HepG2 (cell line): Measurements from ENCODE around the gene GLCE. TPM values are rescaled to one million over a fixed set of nuclear protein-coding genes. Genes with fewer than 3 reads are reported as not detected.

Source experiments
- AGO1 ChIP-seq: fragments of 200-400 bp; formaldehyde crosslinking; IDR thresholded peaks from 2 replicates; pipeline ENCODE4 v1.6.1; 2017; ENCODE audit warnings: mild to moderate bottlenecking, low read depth, low read length, moderate library complexity; ENCODE audit not compliant: poor library complexity, severe bottlenecking
- GZF1 ChIP-seq: sonication (generic); formaldehyde crosslinking; IDR thresholded peaks from 2 replicates; pipeline ENCODE4 v1.5.1; 2020; ENCODE audit warnings: mild to moderate bottlenecking, missing genetic modification reagents
- HOMEZ ChIP-seq: IDR thresholded peaks from 2 replicates; pipeline ENCODE4 v1.6.1; 2016; ENCODE audit warnings: low read depth
- KAT2B ChIP-seq: fragments of 150-350 bp; IDR thresholded peaks from 2 replicates; pipeline ENCODE4 v1.6.1; 2014; ENCODE audit warnings: low read depth, low read length, borderline replicate concordance
- KDM3A ChIP-seq: IDR thresholded peaks from 2 replicates; pipeline ENCODE4 v1.6.1; 2018; ENCODE audit warnings: low read depth, missing compliant biosample characterization
- KLF15 ChIP-seq: sonication (generic); formaldehyde crosslinking; IDR thresholded peaks from 2 replicates; pipeline ENCODE4 v1.8.1; 2023; ENCODE audit warnings: borderline replicate concordance, mild to moderate bottlenecking, inconsistent platforms, missing genetic modification reagents, mixed read lengths
- MTA3 ChIP-seq: sonication (generic); formaldehyde crosslinking; IDR thresholded peaks from 2 replicates; pipeline ENCODE4 v1.4.0; 2020; ENCODE audit warnings: missing genetic modification reagents
- PHB2 ChIP-seq: fragments of 450-650 bp; IDR thresholded peaks from 2 replicates; pipeline ENCODE4 v1.6.1; 2018; ENCODE audit not compliant: partially characterized antibody
- POLR2A ChIP-seq, 2 experiments: IDR thresholded peaks; 2 replicates each; pipeline ENCODE4 v1.6.1; 2011; ENCODE audit warnings: low read depth in 2 of 2, low read length in 2 of 2, mild to moderate bottlenecking in 1 of 2, moderate library complexity in 1 of 2; ENCODE audit not compliant: insufficient read depth in 1 of 2
- STAT5B ChIP-seq: sonication (generic); formaldehyde crosslinking; IDR thresholded peaks from 2 replicates; pipeline ENCODE4 v1.4.0; 2020; ENCODE audit warnings: missing genetic modification reagents
- SYNCRIP ChIP-seq: fragments of 200-400 bp; formaldehyde crosslinking; IDR thresholded peaks from 2 replicates; pipeline ENCODE4 v1.6.1; 2018; ENCODE audit warnings: mild to moderate bottlenecking, low read depth, low read length; ENCODE audit not compliant: insufficient read depth
- TFDP2 ChIP-seq: sonication (generic); formaldehyde crosslinking; IDR thresholded peaks from 2 replicates; pipeline ENCODE4 v1.4.0; 2020; ENCODE audit warnings: missing genetic modification reagents
- TMF1 ChIP-seq: sonication (generic); formaldehyde crosslinking; IDR thresholded peaks from 2 replicates; pipeline ENCODE4 v1.8.1; 2022; ENCODE audit warnings: low read depth, missing genetic modification reagents
- TRIM24 ChIP-seq: sonication (generic); formaldehyde crosslinking; IDR thresholded peaks from 2 replicates; pipeline ENCODE4 v1.8.0; 2022; ENCODE audit warnings: mild to moderate bottlenecking, missing genetic modification reagents
- ZMAT5 ChIP-seq: sonication (generic); formaldehyde crosslinking; IDR thresholded peaks from 2 replicates; pipeline ENCODE4 v1.5.0; 2020; ENCODE audit warnings: mild to moderate bottlenecking, low read depth, missing genetic modification reagents, borderline replicate concordance
- ZNF326 ChIP-seq: sonication (generic); formaldehyde crosslinking; IDR thresholded peaks from 2 replicates; pipeline ENCODE4 v1.4.0; 2020; ENCODE audit warnings: missing genetic modification reagents, borderline replicate concordance
- ZNF333 ChIP-seq: sonication (generic); formaldehyde crosslinking; IDR thresholded peaks from 2 replicates; pipeline ENCODE4 v1.4.0; 2020; ENCODE audit warnings: mild to moderate bottlenecking, missing genetic modification reagents, borderline replicate concordance
- ZNF34 ChIP-seq: sonication (generic); formaldehyde crosslinking; IDR thresholded peaks from 2 replicates; pipeline ENCODE4 v1.4.0; 2020; ENCODE audit warnings: mild to moderate bottlenecking, missing genetic modification reagents, borderline replicate concordance
- ZNF451 ChIP-seq: sonication (generic); formaldehyde crosslinking; IDR thresholded peaks from 2 replicates; pipeline ENCODE4 v1.5.0; 2020; ENCODE audit warnings: mild to moderate bottlenecking, missing genetic modification reagents
- ZNF580 ChIP-seq: IDR thresholded peaks from 2 replicates; pipeline ENCODE4 v1.6.1; 2016; ENCODE audit warnings: low read depth, borderline replicate concordance
- ZNF644 ChIP-seq: IDR thresholded peaks from 2 replicates; pipeline ENCODE4 v1.6.1; 2016; ENCODE audit warnings: low read depth
- ZNF749 ChIP-seq: sonication (generic); formaldehyde crosslinking; IDR thresholded peaks from 2 replicates; pipeline ENCODE4 v1.8.0; 2022; ENCODE audit warnings: mild to moderate bottlenecking, missing genetic modification reagents, moderate library complexity, borderline replicate concordance
- polyA plus RNA-seq, 8 experiments: library from polyadenylated mRNA; depleted of rRNA in 3 of 8; stranded (reverse) in 7 of 8; unstranded in 1 of 8; fragments of >200 nt; fragmentation: Illumina TruSeq in 4 of 8; extraction: Trizol in 4 of 8; gene quantifications; 2 replicates each; pipeline versions ENCODE4 v1.2.1 to v1.2.3, GENCODE V29; 2011 to 2016; ENCODE audit warnings: low read depth in 4 of 8, missing spikeins in 1 of 8, mixed read lengths in 1 of 8; ENCODE audit not compliant: insufficient read depth in 1 of 8
- total RNA-seq, 5 experiments: library from RNA; depleted of rRNA; stranded (reverse); fragments of >200 nt; fragmentation: Illumina TruSeq; extraction: Trizol; gene quantifications; 2 replicates each; pipeline ENCODE4 v1.2.3, GENCODE V29; 2016; ENCODE audit warnings: low read depth in 1 of 5
- TF ChIP-seq, protein P1 (sequence below): sonication (generic); formaldehyde crosslinking; IDR thresholded peaks from 2 replicates; pipeline ENCODE4 v1.9.0; 2021; ENCODE audit warnings: missing genetic modification reagents, borderline replicate concordance
- TF ChIP-seq, protein P2 (sequence below): IDR thresholded peaks from 2 replicates; pipeline ENCODE4 v1.6.1; 2016; ENCODE audit warnings: low read depth, control low read depth

The GLCE gene
- total and polyA plus RNA-seq, 2 of the 13 experiments (the other 11 are each of a cell fraction or from before 2014, with no cell fraction given): 12.9 to 23.4 TPM

DNA sequence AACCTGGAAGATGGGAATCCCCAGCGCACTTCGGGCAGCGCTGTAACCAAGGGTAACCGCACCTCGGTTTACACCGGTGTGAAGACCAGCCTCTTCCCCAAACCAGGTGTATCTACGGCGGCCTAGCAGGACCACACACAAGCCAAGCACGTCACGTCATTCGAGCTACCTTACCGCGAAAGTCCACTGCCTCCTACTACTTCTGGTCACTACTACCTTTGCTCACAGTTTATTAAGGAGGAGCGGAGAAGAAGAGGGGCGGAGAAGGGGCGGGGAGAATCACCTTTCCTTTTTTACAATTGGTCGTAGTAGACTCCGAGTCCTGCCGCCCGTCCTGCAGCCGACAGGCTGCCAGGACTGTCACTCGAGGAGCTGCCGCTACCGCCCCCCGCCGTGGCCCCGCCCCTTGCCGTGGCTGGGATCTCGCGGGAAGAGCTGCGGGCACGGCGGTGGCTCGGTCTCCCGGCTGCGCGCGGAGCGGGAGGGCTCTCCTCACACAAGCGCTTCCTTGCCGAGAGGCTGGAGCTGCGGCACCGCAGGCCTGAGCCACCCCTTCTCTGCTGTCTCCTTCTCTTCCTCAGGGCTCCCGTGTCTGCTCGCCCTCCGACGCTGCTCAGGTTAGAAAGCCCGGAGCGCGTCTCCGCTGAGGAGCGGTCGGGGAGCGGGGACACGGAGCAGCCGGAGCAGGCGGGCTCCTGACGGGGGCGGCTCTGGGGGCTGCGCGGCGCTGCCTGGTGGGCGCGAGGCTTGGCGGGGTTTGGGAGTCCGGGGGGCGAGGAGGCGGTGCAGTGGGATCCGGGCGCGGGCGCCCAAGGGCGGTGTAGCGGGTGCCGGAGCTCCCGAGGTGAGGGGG is at the start of gene GLCE (continued):
- no peak; the same call in 1 of the 2 replicates for TF ChIP-seq KDM3A
- TF ChIP-seq, protein P1, sequence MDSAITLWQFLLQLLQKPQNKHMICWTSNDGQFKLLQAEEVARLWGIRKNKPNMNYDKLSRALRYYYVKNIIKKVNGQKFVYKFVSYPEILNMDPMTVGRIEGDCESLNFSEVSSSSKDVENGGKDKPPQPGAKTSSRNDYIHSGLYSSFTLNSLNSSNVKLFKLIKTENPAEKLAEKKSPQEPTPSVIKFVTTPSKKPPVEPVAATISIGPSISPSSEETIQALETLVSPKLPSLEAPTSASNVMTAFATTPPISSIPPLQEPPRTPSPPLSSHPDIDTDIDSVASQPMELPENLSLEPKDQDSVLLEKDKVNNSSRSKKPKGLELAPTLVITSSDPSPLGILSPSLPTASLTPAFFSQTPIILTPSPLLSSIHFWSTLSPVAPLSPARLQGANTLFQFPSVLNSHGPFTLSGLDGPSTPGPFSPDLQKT (CRISPR knock-in tag): no peak
- no peak for TF ChIP-seq SYNCRIP
- TF ChIP-seq TRIM24 (CRISPR knock-in tag): no peak
- TF ChIP-seq TMF1 (CRISPR knock-in tag): no peak
- TF ChIP-seq POLR2A (IDR thresholded peaks at IDR 0.05; ENCODE audit: insufficient read depth in 1 of 2, low read depth in 2 of 2, low read length in 2 of 2): peak; percentile 93 to 94
- no peak for TF ChIP-seq AGO1
- no peak for TF ChIP-seq KLF15 (CRISPR knock-in tag)
- TF ChIP-seq ZNF451 (CRISPR knock-in tag): no peak; the same call in 1 of the 2 replicates
- peak; percentile 77; the same call in 1 of the 2 replicates for TF ChIP-seq TFDP2
- no peak for TF ChIP-seq PHB2
- TF ChIP-seq, protein P2, sequence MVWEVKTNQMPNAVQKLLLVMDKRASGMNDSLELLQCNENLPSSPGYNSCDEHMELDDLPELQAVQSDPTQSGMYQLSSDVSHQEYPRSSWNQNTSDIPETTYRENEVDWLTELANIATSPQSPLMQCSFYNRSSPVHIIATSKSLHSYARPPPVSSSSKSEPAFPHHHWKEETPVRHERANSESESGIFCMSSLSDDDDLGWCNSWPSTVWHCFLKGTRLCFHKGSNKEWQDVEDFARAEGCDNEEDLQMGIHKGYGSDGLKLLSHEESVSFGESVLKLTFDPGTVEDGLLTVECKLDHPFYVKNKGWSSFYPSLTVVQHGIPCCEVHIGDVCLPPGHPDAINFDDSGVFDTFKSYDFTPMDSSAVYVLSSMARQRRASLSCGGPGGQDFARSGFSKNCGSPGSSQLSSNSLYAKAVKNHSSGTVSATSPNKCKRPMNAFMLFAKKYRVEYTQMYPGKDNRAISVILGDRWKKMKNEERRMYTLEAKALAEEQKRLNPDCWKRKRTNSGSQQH: 0 out of 2 replicates have a peak, but pooled peaks have one; percentile 32
- no peak for TF ChIP-seq ZMAT5 (CRISPR knock-in tag)
- TF ChIP-seq GZF1 (CRISPR knock-in tag): peak; percentile 61; the same call in 1 of the 2 replicates
- TF ChIP-seq ZNF644: 0 out of 2 replicates have a peak, but pooled peaks have one; percentile 21
- TF ChIP-seq STAT5B (CRISPR knock-in tag): no peak
- TF ChIP-seq ZNF326 (CRISPR knock-in tag): no peak
- TF ChIP-seq ZNF34: no peak
- TF ChIP-seq ZNF580: no peak
- no peak for TF ChIP-seq KAT2B
- peak; percentile 73; the same call in 1 of the 2 replicates for TF ChIP-seq ZNF749
- TF ChIP-seq MTA3 (CRISPR knock-in tag): no peak
- no peak for TF ChIP-seq HOMEZ
- TF ChIP-seq ZNF333: no peak
